HG03575 (cell line): ENCODE data around the gene ACD.

ENCODE experiments used
- ATAC-seq: cut with Tn5 transposase; IDR thresholded peaks from one replicate; pipeline ENCODE4 v1.9.1; 2021; ENCODE audit not compliant: unreplicated experiment, insufficient number of reproducible peaks, low FRiP score; ENCODE audit errors: extremely low read depth

Gene ACD

GRCh38 chr16:67664258-67664657 lies 4.2 kb upstream of the ACD start:
- no peak for ATAC-seq

DNA sequence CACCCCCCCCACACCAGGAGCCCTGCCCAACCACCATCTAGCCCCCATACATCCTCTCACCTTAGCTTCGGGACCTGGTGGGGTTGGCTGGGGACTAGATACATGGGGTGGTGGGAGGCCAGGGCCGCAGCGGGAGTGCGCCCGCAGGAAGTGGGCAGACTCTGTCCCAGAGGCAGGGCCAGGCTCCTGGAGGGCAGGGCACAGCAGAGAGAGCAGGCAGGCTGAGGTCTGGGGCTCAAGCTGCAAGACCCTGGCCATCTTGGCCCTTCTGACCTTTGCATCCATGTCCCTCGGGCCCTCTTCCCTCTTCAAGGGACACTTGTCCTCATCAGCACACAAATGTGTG lies 3.8 kb upstream of the ACD start:
- no peak for ATAC-seq

- ATAC-seq = no peak
Measured at GRCh38 chr16:67663151-67663876, 3.3 kb upstream of the ACD start.

DNA sequence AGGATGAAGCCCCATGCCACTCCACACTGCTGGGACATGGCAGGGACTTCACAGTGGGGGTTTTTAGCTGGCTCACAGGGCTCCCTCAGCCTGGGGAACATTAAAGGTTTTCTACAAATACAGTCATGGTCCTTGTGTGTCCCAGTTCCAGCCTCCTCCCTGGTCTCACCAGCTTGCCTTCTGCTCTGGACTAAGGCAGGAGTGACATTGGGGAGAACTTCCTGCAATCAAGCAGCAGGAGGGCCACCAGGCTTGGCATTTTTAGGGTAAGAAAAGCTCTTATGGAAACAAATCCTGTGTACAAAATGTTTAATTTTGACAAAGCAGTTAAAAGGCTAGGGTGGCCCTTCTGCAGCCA lies 2.6 kb upstream of the ACD start:
- ATAC-seq = no peak

DNA sequence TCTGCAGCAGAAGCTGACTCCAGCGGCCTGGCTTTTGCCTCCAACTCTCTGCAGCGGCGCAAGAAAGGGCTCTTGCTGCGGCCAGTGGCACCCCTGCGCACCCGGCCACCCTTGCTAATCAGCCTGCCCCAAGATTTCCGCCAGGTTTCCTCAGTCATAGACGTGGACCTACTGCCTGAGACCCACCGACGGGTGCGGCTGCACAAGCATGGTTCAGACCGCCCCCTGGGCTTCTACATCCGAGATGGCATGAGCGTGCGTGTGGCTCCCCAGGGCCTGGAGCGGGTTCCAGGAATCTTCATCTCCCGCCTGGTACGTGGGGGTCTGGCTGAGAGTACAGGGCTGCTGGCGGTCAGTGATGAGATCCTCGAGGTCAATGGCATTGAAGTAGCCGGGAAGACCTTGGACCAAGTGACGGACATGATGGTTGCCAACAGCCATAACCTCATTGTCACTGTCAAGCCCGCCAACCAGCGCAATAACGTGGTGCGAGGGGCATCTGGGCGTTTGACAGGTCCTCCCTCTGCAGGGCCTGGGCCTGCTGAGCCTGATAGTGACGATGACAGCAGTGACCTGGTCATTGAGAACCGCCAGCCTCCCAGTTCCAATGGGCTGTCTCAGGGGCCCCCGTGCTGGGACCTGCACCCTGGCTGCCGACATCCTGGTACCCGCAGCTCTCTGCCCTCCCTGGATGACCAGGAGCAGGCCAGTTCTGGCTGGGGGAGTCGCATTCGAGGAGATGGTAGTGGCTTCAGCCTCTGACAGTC lies 2.0 kb upstream of the ACD start:
- ATAC-seq = no peak

- no peak for ATAC-seq
Measured at GRCh38 chr16:67661101-67661761, 1.2 kb upstream of the ACD start.

DNA sequence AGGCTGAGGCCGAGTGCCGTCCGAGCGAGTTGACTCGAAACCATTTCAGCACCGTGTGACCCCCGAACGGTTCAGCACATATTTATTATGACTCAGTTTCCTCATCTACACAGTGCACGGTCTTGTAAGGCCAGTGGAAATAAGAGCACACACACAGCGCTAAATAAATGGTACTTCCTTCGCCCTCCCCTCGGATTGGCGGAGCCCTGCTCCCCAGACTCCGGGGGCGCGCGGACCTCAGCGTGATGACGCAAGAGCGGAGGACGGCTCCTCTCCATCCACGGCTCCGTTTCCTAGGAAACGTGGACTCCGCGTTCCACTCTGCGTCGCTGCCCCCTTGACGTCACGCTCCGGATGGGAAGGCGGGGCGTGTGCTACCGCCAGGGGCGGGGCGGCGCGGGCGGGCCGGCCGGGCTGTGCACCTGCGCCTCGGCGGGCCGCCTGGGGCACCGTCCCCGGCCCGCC lies 536 bp upstream of the ACD start, which contains the start of gene PARD6A:
Gene PARD6A, plus strand, starts transcription at position 397 of the 465 bp plus-strand sequence. CDS start 79 bp downstream, outside the sequence.
- peak; percentile 34 for ATAC-seq

- no peak for ATAC-seq
Measured at GRCh38 chr16:67658849-67659674, 998 bp downstream of the ACD start.

- no peak for ATAC-seq
Measured at GRCh38 chr16:67657751-67658518, 2.1 kb downstream of the ACD start.

DNA sequence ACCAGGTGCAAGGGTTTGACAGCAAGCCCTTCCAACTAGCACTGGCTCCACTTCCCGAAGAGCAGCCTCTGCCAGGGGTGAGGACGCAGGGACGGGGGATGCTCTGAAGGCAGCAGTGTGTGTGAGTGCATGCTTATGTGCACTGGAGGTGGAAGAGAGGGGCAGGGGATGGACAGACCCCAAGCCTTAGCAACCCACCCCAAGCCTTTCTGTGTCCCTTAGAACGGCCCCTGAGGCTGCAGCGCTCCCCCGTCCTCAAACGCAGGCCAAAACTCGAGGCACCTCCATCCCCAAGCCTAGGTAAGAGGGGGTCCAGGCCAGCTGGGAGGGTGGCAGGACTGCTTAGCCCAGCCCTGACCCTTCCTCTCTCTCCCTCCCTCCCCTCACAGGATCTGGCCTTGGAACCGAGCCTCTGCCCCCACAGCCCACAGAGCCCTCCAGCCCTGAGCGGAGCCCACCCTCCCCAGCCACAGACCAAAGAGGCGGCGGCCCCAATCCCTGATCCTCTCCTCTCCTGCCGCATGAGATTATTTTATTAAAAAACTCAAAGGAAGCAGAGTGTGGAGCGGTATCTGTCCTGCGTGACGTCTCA lies 2.9 kb downstream of the ACD start:
- no peak for ATAC-seq

DNA sequence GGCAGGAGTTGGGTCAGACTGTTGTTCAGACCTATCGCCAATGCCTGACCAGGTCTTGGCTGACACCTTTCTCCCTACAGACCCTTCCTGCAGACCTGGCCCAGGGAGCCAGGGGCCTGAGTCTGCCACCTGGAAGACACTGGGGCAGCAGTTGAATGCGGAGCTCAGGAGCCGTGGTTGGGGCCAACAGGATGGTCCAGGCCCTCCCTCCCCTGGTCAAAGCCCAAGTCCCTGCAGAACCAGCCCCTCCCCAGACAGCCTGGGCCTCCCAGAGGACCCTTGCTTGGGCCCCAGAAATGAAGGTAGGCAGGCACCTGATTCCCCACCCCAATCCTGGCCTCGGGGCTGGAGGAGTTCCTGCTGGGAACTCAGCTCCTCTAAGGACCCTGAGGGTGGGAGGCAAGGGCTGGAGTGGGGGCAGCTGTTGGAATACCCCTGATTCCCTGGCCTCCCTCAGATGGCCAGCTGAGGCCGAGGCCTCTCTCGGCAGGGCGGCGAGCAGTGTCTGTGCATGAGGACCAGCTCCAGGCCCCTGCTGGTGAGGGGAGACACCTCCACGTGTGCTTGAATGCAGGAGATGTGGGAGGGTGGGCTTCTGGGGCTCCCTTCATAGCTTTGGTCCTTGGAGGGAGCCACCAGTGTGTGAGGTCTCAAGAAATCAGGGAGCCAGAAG lies 3.6 kb downstream of the ACD start:
- ATAC-seq = no peak

DNA sequence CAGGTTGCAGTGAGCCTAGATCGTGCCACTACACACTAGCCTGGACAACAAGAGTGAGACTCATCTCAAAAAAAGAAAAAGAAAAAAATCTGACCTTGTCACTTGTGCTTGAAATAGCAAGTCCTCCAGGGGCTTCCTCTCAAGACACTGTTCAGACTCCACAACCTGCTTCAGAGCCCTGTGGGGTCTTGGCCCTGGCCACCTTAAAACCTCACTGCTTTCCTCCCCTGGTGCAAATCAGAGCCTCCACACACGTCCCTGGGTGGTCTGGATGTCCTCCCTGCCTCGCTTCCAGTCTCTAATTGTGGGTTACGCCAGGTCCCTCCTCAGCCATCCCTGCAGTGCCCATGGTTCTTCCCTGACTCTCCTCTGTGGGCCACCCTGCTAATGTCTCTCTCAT lies 4.7 kb downstream of the ACD start:
- ATAC-seq = no peak

DNA sequence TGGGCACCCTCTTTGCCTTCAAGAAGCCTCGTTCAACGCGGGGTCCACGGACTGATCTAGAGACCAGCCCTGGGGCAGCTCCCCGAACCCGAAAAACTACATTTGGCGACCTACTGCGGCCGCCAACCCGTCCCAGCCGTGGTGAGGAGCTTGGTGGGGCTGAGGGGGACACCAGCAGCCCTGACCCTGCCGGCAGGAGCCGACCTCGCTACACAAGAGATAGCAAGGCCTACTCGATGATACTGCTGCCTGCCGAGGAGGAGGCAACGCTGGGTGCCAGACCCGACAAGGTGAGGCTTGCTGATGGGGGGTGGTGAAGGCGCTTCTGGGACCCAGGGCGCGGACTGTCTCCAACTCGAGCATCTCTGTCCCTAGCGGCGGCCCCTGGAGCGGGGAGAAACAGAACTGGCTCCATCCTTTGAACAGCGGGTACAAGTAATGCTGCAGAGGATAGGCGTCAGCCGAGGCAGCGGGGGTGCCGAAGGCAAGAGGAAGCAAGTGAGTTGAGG lies 5.6 kb downstream of the ACD start:
- ATAC-seq = no peak

GRCh38 chr16:67653789-67654402 lies 6.2 kb downstream of the ACD start:
- ATAC-seq = no peak

DNA sequence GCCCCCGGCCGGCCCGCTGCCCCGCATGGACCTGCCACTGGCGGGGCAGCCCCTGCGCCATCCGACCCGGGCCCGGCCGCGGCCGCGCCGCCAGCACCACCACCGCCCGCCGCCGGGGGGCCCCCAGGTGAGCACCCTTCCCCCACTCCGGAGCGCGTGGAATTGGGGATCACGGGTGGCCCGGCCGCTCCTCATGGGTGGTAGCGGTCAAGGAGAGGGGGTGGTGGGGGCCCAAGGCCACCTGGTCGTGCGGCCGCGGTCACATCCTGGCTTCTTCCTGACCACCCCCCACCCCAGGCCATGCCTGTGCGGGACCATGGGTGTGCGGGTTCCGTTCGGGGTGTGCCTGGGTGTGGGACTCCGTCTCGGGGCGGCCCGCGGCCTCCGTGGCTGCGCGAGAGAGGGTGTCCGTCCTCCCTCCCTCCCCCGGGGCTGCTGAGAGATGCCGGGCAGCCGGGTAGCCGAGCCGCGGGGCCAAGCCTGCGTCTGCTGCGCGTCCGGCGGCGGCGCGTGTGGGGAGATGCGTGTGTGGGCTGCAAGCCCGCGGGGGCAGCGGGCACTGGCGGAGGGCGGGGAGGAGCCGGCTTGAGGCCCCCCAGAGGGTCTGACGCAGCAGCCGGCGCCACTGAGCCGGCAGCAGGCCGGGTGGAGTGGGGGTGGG lies 6.8 kb downstream of the ACD start:
- no peak for ATAC-seq

DNA sequence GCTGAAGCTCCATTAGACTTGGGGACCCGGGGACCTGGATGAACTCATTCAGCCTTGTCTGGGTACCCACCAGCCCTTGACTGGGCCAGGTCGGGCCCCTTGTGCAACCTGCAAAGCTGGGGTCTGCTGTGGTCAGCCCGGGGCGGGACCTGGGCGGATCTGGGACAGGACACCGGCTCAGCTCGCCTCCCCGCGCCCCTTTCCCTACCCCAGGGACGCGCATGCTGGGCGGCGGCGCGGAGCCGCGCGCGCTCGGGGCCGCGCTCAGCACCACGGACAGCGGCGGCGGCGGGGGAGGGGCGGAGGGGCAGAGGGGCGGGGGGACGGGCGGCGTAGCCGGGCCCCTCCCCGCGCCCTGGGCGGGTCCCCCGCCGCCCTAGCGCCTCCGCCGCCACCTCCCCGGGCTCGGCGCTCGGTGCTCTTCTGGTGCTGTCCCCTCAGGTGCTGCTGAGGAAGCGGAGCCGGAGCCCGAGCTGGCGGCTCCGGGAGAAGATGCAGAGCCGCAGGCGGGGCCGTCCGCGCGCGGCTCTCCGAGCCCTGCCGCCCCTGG lies 7.4 kb downstream of the ACD start:
- no peak for ATAC-seq
